Measurements from ENCODE around the gene ZNF142. TPM values are rescaled to one million over a fixed set of nuclear protein-coding genes. Genes with fewer than 3 reads are reported as not detected.

Gene ZNF142
- total RNA-seq, 1 donor from 2014 or later, result 9.8 TPM

DNA sequence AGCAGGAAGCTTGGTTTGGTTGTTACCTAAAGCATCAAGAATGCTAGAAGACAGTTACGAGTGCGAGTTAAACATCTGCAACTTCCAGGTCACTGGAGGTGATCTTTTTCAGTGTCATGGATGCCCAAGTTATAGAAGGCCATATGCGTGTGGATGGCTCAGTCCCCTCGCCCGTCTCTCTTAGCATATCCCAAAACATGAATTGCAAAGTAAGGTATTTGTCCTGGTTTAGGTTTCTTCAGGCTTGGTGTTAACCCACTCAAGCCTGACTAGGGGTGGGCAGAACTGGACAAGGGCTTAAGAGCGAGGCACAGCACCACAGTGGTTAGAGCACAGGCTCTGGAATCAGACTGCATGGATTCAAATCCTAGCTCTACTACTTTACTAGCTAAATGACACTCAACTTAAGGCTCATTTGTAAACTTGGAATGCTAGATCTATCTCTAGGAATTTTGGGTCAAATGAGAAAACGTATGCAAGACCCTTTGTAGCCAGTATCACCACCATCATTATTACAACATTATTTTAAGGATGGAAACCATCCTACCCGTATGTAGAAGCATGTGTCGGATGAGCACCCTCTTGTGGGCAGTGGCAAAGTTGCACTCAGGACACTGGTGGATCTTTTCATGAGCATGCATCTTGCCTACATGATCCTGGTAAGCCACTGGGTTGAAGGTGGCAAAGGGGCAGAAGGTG lies 11.2 kb downstream of the ZNF142 start:
- peak; percentile 82 for ATAC-seq
- peak; percentile 58 for DNase-seq (ENCODE audit: low spot score)

DNA sequence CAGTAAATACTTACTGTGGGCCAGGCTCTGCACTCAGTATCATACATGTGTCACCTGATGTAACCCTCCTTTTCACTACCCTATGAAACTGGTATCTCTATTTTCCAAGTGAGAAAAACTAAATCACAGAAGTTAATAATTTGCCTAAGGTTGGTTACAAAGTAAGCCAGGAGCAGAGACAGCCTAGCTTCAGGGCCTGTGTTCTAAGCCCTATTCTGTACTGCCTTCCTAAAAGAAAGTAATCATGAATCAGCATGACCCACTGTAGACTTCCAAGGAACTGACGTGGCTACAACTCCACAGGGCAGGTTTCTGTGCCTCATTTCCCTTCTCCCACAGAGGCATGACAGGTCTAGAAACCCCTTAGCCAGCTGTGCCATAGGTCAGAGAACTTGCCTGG lies 14.3 kb downstream of the ZNF142 start:
- DNase-seq (ENCODE audit: low spot score) (no peak), ATAC-seq (peak; percentile 72)

DNA sequence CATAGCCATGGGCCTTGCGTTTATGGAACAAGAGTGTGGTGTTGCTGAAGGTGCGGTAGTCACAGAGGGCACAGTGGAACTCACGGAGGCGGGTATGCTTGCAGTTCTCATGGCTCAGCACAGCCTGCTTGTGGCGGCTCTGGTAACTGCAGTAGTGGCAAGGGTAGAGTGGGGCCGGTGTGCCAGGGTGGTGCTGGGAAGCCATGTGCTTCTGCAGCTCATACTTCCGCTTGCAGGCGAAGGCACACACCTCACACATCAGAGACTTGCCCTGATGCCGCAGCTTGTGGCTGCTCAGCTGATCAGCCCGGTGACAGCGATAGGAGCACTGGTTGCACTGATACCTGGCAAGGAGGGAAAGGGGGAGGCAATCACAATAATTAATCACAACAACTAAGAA lies 14.7 kb downstream of the ZNF142 start:
- peak; percentile 62 for ATAC-seq
- no peak for DNase-seq (ENCODE audit: low spot score)

DNA sequence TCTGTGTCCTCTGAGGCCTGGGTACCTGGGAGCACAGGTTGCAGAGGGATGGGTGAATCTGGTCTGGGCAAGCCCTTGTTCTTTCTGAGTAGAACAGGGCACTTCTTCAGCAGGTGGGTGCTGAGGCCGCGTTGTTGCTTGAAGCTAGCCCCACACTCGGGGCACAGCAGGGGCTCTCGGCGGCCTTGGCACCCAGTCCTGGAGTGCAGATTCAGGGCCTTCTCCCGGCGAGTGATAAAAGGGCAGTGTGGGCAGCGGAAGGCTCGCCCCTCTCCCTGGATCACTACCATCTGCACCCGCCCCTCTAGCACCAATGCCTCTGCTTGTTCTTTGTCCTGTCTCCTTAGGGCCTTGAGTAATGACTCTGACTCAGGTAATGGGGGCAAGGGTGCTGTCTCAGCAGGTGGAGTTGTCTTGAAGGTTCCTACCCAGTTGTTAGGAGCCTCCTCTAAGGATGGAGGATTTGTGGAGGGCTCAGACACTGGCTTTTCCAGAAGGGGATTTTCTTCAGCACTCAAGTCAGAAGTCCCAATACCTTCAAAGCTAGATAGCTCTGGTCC lies 15.6 kb downstream of the ZNF142 start:
- ATAC-seq, result no peak

DNA sequence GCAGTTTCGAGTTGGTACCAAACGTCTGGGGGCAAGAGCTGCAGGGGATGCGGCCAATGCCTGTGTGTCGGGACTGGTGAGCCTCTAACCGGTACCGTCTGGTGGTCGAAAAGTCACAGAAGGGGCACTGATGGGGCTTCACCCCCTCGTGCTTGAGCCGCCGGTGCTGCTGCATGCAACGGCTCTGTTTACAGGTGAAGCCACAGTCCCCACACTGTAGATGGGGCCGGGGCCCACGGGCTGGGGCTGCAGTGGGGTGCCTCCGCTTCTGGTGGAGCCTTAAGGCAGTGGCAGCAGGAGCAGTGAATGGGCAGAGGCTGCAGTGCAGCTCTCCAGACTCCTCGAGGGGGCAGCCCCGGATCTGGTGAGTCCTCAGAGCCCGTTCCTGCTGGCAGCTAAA lies 16.6 kb downstream of the ZNF142 start:
- ATAC-seq, result no peak
- no peak for DNase-seq (ENCODE audit: low spot score)

More for the DNA sequence above, 15.6 kb downstream of the ZNF142 start:
- no peak for DNase-seq (ENCODE audit: low spot score)

DNA sequence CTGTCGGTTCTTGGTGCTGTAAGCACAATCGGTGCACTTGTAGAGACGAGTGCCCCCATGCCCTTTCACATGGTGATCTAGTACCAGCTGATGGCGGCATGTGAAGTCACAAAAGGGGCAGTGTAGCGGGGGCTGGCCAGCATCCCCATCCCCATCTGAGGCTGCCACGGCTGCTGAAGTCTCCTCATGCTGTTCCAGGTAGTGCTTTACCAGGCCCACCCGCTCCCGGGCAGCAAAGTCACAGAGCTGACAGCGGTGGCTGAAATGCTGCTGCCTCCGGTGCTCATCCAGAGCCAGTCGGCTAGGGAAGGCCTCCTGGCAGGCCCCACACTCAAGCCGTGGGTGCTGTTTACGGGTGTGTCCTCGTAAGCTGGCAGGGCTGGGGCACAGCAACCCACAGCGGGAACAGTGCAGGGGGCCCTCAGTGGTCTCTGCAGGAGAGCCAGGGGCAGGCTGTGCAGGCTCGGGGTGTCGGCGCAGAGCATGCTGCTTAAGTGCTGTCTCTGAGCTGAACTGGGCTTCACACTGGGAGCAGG lies 17.2 kb downstream of the ZNF142 start:
- ATAC-seq, result no peak
- no peak for DNase-seq (ENCODE audit: low spot score)

DNA sequence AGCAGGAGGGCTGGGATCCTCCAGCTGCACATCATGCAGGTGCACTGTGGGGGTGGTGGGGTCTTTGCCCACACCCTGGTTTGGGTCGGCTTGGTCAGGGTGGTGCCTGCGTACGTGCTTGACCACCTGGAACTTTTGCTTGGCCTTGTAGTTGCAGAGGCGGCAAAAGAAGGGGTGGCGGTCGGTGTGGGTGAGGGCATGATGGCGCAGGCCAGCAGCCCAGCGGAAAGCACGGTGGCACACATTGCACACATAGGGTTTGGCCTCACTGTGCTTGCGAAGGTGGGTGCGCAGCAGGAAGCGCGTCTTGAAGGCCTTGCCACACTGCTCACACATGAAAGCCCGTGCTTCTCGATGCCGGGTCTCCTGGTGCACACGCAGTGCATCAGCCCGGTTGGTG lies 21.1 kb downstream of the ZNF142 start:
- ATAC-seq (no peak), DNase-seq (ENCODE audit: low spot score) (no peak)

DNA sequence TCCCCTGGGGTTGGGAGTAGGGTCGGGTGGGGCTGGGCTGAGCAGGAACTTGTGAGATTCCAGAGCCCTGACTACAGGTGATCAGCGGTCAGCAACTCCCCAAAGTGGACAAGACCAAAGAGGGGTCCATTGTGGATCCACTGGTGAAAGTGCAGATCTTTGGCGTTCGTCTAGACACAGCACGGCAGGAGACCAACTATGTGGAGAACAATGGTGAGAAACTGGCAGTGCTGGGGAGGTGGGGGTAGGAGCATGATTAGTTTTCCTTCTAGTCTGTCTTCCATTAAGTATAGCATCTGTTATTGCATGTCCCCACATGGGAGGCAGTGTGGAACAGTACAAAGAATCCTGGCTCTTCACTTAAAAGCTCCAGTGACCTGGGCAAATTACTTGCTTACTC lies 23.7 kb downstream of the ZNF142 start:
- ATAC-seq (no peak), DNase-seq (ENCODE audit: low spot score) (no peak)

DNA sequence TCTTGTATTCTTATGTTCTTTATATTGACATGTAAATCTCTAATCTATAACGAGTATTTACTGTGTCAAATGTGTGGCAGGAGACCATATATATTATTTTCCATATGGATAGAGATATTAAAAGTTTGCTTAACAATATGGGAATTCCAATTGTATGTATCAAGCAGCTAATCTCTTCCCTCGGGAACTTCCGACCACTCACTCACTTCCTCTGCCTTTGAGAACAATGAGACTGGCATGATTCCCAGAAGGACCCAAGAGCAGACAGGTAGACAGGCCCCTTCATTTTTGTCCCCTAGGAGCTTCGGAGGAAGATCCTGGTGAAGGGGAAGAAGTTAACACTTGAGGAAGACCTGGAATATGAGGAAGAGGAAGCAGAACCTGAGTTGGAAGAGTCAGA lies 27.6 kb downstream of the ZNF142 start:
- ATAC-seq (no peak), DNase-seq (ENCODE audit: low spot score) (no peak)

DNA sequence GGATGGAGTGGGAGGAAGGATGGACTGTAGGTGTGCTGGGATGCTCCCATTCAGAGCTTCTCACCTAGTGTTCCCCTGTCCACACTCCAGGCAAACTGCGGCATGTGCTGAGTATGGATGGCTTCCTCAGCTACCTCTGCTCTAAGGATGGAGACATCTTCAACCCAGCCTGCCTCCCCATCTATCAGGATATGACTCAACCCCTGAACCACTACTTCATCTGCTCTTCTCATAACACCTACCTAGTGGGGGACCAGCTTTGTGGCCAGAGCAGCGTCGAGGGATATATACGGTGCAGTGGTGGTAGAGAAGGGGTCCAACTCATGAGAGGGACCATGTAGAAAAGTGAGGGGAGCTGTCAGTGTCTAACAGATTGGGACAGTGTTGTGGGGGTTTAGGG lies 31.5 kb downstream of the ZNF142 start:
- ATAC-seq, result no peak

DNA sequence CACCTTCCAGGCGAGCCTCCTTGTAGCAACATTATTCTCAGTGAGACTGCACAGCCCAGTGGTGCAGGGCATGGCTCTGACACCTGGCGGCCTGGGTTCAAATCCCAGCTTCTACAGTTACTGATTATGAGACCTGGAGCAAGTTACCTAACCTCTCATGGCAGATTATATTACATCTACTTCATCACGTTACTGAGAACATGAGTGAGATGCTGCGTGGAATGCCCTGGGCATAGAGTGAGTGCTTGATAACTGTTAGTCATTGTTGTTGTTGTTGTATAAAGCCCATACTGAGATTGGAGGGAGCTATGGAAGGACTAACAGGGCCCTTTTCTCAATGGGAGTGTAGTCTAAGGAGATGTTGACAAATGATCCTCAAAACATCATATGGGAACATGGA lies 33.1 kb downstream of the ZNF142 start:
- ATAC-seq (no peak), DNase-seq (ENCODE audit: low spot score) (no peak)

More for the DNA sequence above, 31.5 kb downstream of the ZNF142 start:
- no peak for DNase-seq (ENCODE audit: low spot score)

DNA sequence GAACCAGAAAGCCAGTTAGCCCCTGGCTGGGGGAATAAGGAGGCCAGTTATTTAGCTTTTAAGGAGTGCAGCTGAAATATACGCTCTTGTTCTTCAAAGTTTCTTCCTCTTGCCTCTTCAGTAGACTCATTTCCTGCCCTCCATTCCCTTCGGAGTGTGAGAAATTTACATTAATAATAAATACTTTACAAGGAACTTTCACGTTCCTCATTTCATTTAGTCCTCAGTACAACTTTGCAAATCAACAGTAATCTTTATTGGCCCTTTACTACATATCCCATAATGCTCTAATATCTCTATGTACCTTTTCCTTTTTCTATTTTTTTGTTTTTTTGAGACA lies 36.1 kb downstream of the ZNF142 start:
- DNase-seq (ENCODE audit: low spot score) (no peak), ATAC-seq (no peak)

DNA sequence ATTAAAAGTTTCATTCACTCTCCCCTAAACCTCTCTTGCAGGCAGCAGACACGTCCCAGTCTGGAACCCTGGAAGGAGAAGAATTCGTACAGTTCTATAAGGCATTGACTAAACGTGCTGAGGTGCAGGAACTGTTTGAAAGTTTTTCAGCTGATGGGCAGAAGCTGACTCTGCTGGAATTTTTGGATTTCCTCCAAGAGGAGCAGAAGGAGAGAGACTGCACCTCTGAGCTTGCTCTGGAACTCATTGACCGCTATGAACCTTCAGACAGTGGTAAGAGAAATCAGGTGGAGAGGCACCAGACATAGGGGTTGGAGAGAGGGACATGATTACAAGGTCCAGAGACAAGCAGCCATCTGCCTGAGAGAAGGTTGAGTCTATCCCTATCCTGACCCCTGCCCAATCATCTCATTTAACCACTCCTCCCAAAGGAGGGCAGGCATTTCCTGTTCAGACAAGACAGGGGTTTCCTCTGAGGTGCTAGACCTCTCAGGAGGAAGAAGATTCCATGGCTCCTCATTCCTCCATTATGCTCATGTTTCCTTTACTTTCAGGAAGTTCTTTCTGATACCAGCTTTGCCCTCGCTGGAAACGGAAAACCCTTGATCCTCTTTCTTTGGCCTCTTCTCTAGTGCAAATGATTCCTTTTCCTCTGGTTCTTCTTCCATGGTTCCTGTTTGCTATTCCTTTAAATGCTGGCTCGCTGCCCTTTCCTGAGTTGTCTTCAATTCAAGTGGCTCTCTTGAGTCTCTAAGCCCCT lies 36.6 kb downstream of the ZNF142 start:
- peak; percentile 57 for ATAC-seq

DNA sequence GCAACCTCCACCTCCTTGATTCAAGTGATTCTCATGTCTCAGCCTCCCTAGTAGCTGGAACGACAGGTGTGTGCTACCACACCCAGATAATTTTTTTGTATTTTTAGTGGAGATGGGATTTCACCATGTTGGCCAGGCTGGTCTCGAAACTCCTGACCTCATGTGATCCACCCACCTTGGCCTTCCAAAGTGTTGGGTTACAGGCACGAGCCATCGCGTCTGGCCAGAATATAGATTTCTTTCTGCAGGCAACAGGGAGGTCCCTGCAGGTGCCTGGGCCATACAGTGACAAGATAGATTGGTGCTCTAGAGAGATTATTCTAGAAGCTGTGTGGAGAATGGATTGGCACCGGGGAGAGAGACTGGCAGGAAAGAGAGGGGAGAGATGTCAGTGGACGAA lies 38.4 kb downstream of the ZNF142 start:
- ATAC-seq, result no peak
- no peak for DNase-seq (ENCODE audit: low spot score)

More for the DNA sequence above, 36.6 kb downstream of the ZNF142 start:
- DNase-seq (ENCODE audit: low spot score), result no peak

DNA sequence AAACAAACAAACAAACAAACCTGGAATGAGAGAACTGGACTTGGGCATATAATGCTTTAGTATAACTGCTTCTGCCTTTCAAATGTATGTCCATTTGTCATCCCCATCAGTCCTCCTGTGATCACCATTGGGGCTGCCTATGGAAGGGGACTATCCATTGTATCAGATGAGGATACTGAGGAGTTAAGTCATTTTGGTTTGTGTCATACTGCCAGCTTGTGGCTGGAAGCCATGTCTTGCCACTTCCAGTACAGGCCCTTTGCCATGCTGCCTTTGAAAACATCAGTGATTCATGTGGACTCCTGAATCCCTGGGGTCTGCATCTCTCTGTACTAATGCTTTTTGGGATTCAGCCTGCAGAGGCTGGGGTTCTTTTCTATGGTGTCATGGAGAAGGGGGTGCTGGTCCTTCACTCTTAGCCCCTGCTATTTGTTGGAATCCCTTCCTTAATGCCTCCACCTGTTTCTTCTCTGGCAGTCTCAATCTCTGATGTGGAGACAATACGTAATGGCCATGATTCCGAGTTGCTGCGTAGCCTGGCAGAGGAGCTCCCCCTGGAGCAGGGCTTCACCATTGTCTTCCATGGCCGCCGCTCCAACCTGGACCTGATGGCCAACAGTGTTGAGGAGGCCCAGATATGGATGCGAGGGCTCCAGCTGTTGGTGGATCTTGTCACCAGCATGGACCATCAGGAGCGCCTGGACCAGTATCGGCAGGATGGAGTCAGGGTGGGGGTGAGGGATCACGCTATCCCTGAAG lies 41.1 kb downstream of the ZNF142 start:
- no peak for ATAC-seq
- no peak for DNase-seq (ENCODE audit: low spot score)

DNA sequence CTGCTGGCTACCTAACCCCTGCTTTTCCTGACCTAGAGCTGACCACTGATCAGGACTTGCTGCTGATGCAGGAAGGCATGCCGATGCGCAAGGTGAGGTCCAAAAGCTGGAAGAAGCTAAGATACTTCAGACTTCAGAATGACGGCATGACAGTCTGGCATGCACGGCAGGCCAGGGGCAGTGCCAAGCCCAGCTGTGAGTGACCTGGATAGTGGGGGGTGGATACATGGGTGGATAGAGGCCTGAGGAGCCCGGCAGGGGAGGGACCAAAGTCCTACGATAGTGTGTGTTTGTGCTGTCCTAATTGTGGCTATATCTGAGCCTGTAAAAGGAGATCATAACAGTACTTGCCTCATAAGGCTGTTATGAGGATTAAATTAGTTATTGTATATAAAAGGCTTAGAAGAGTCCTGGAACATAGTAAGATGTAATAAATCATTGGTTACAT lies 43.5 kb downstream of the ZNF142 start:
- DNase-seq (ENCODE audit: low spot score) (peak; percentile 79), ATAC-seq (peak; percentile 100)

DNA sequence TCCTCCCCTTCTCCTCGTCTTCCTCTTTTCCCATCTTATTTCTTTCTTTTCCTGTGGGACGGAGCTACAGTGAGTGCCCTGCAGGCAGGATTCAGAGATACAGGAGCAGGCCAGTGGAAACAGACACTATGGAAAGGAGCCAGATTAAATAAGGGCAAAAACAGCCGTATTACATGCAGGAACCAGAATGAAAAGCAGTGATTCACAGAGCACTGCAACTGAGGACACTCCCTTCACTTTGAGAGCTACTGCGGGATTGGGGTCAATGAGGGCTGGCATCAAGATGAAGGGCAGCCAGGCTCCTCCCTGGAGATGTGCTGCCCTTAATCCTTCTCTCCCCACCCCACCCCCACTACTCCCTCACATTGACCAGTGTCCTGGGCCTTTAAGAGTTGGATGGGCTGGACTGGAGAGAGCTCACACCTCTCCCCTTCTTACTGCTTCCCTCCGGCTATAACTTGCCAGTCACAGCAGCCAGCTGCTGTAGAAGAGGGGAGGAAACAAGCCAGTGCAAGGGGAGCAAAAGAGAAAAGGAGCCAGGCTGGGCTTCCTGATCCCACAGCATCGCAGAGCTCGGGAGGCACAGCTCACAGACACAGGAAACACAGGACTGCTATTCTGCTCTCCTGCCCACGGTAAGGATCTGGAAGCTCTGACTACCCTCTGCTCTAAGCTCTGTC lies 51.8 kb downstream of the ZNF142 start, which contains the start of gene PLCD4:
PLCD4 (plus strand) TSS at position 464 of the 680 bp plus-strand sequence. CDS start 7,841 bp downstream, outside the sequence.
- ATAC-seq (peak; percentile 72), DNase-seq (ENCODE audit: low spot score) (peak; percentile 34)

DNA sequence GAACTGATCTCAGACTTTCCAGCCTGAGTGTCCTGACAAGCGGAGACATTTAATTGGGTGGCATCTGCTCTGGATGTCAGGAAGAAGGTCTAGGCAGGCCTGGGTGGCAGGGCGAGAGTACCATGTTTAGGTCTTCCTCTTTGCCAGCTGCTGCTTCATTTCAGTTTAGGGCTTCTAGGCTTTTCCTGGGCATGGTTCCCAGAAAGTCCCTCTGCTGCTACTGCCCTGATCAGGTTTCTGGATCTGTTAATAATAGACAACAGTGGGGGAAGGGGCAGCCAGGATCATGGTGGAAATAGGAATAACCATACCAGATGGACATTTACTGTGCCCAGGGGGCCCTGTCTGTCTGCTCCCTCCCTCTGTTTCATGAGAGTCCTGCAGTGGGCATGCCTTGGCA lies 54.0 kb downstream of the ZNF142 start:
- DNase-seq (ENCODE audit: low spot score) (peak; percentile 61), ATAC-seq (peak; percentile 84)
